ENCODE data around the gene FGFR2.

DNA sequence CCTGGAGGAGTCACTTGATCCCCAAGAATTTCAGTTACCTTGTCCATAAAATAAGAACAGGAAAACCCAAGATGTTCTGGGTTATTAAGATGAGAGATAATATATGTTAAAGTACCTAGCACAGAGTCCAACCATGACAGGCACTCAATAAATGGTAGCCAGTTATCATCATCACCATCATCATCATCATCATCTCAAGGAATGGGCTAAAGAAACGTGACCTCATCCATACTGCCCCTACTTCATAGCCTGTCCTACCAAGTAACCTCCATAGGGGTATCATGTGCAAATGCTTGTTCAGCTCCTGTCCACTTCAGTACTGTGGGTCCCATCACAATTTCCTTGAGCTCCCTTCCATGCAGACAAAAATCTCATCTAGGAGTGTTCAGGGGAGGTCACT lies 14.4 kb downstream of the FGFR2 start:
- TF ChIP-seq ATF7 (IDR thresholded peaks at IDR 0.05): no peak
- TF ChIP-seq L3MBTL2 (IDR thresholded peaks at IDR 0.05): no peak
- TF ChIP-seq TGIF2 (CRISPR knock-in tag; IDR thresholded peaks at IDR 0.05): no peak
